ENCODE results near the gene MAST3. TPM values are rescaled to one million over a fixed set of nuclear protein-coding genes. Genes with fewer than 3 reads are reported as not detected.

The MAST3 gene
- total and polyA plus RNA-seq, 2 of the 8 experiments (the other 6 are each of a cell fraction or from before 2014, with no cell fraction given): 3.4 to 9.0 TPM

DNA sequence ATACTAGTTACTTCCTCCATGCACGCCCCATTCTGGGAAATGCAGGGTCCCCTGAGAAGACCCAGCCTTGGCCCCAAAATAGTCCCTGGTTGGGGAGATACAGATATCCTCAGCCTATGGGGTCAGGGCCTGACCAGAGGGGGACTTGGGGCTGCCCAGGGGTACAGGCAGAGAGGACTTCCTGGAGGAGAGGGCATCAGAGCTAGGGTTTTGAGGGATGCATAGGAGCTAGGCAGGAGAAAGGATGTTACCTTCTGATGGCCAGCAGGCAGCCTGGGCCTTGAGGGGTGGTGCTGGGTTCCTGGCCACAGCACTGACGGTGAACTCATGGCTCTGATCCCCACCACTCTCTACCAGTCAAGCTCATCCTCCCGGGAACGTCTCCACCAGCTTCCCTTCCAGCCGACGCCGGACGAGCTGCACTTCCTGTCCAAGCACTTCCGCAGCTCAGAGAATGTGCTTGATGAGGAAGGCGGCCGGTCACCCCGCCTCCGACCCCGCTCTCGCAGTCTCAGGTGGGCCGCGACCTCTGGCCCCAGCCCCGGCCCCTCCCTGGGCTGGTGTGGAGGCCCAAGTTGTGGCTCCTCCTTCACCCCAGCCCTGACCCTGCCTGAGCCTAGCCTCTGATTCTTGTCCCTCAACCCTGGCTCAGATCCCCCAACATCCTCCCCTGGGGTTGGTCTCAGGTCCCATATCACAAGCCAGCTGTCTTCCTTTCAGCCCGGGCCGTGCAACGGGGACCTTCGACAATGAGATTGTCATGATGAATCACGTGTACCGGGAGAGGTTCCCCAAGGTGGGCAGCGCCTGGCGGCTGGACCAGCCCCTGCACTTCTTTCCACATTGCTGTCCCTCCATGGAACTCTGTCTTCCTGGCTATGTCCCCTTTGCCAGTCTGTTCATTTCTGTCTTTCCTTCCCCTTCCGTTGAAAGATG lies 25.6 kb downstream of the MAST3 start:
- Histone ChIP-seq H2BK12ac (ENCODE audit: low read depth, low read length) (no peak overlapping the region), H2AFZ (ENCODE audit: low read length) (no peak overlapping the region), H3K23ac (ENCODE audit: insufficient read length) (no peak overlapping the region), H4K8ac (ENCODE audit: extremely low read depth, insufficient read depth, low read length) (no peak overlapping the region), H2BK5ac (ENCODE audit: low read depth, low read length) (no peak overlapping the region), H3K9ac (replicated peaks in 1 of 4; ENCODE audit: extremely low read depth in 1 of 4, low read depth in 3 of 4, low read length in 3 of 4) (no peak overlapping the region), H3K4ac (replicated peaks; ENCODE audit: insufficient read length, low read depth, low read length) (no peak overlapping the region), H2BK120ac (replicated peaks; ENCODE audit: low read depth, low read length) (no peak overlapping the region), H3K36me3 (ENCODE audit: control insufficient read depth in 2 of 4, insufficient read depth in 4 of 4, low read length in 3 of 4) (peaks cover 2 to 10% (median 5%) of the 10 kb centered on the region in 4 experiments; a peak in 5 of 8 replicates), H3K27me3 (replicated peaks in 1 of 4; ENCODE audit: control insufficient read depth in 3 of 4, extremely low read depth in 1 of 4, insufficient read depth in 3 of 4, low read length in 3 of 4) (peaks cover 0 to 3% (median 1%) of the 10 kb centered on the region in 4 experiments; a peak in 1 of 7 replicates), H3K79me2 (ENCODE audit: control insufficient read depth in 1 of 2, insufficient read depth in 2 of 2, low read length in 2 of 2) (peaks cover 0 to 5% of the 10 kb centered on the region in 2 experiments; a peak in 1 of 4 replicates), H3K4me2 (ENCODE audit: insufficient read depth in 1 of 2, low read depth in 2 of 2, low read length in 2 of 2) (no peak overlapping the region), H2BK20ac (ENCODE audit: low read length) (no peak overlapping the region), H3K9me3 (ENCODE audit: insufficient read depth in 2 of 2, low read depth in 1 of 2, low read length in 1 of 2) (no peaks in the 10 kb centered on the region), H2BK15ac (ENCODE audit: low read length) (no peak overlapping the region), H4K91ac (replicated peaks; ENCODE audit: insufficient read length, low read length) (no peak overlapping the region), H3K14ac (ENCODE audit: insufficient read length) (no peak overlapping the region), H3K27ac (ENCODE audit: low read depth, low read length) (no peak overlapping the region), H4K5ac (ENCODE audit: insufficient read length, low read depth, low read length) (no peak overlapping the region), H3K18ac (ENCODE audit: extremely low read depth, low read length) (no peak overlapping the region), H2AK5ac (ENCODE audit: low read depth, low read length) (no peak overlapping the region), H3K56ac (replicated peaks; ENCODE audit: insufficient read length, low read depth, low read length) (no peak overlapping the region), H3K23me2 (ENCODE audit: low read depth, low read length) (peaks cover 4% of the 10 kb centered on the region), H3K79me1 (ENCODE audit: low read depth, low read length) (peaks cover 7% of the 10 kb centered on the region; the same call in 1 of the 2 replicates), H3K4me1 (replicated peaks in 1 of 4; ENCODE audit: control insufficient read depth in 3 of 4, insufficient read depth in 4 of 4, low read length in 3 of 4) (peaks cover 0 to 16% (median 4%) of the 10 kb centered on the region in 4 experiments; a peak in 5 of 7 replicates), H3K4me3 (ENCODE audit: extremely low read depth in 1 of 4, insufficient read depth in 2 of 4, low read depth in 3 of 4, low read length in 4 of 4) (no peak overlapping the region), H4K20me1 (replicated peaks in 1 of 2; ENCODE audit: control insufficient read depth in 1 of 2, insufficient read depth in 2 of 2, low read length in 2 of 2) (peaks cover 0 to 10% of the 10 kb centered on the region in 2 experiments)
- FAIRE-seq: no peak
- 95% methylated on average over 19 of the region's 27 CpGs; no CpG with 5 or more reads in 1 of the 2 experiments for WGBS, 2 experiments (ENCODE audit: extremely low coverage in 1 of 2, insufficient coverage in 1 of 2, insufficient read length in 1 of 2, insufficient replicate concordance in 2 of 2, low coverage in 1 of 2, low lambda C conversion rate in 2 of 2, missing lambda C conversion rate in 1 of 2)
- POLR2A ChIA-PET (ENCODE audit: partially characterized antibody): interaction anchor here (1.0 to 1.2 kb wide), 2 partner anchors 32 to 37 kb away, joined by 3 read pairs; no protein-coding TSS in a partner anchor
- no peak for DNase-seq (ENCODE audit: low read depth in 1 of 2, low spot score in 2 of 2)
- CTCF ChIA-PET (ENCODE audit: partially characterized antibody): interaction anchor here (0.5 to 1.7 kb wide), 6 partner anchors 10 to 76 kb away, joined by 3 to 6 read pairs (median 5); no protein-coding TSS in a partner anchor
- no peak for TF ChIP-seq CHD2 (IDR thresholded peaks at IDR 0.05; ENCODE audit: low read length)
- TF ChIP-seq CTBP2 (IDR thresholded peaks at IDR 0.05; ENCODE audit: borderline replicate concordance, insufficient read depth, insufficient read length, low read length): no peak
- TF ChIP-seq JUND (IDR thresholded peaks at IDR 0.05; ENCODE audit: low read length): no peak
- no peak for TF ChIP-seq ATF3 (IDR thresholded peaks at IDR 0.05; ENCODE audit: insufficient read depth, low read depth, low read length)
- TF ChIP-seq GABPA (IDR thresholded peaks at IDR 0.05; ENCODE audit: borderline replicate concordance, insufficient read depth, low read length): no peak
- no peak for TF ChIP-seq ZNF274 (IDR thresholded peaks at IDR 0.05; ENCODE audit: borderline replicate concordance, extremely low read depth, low read length)
- TF ChIP-seq POLR2AphosphoS5 (IDR thresholded peaks at IDR 0.05; ENCODE audit: low read depth, low read length): no peak
- TF ChIP-seq, protein P1, sequence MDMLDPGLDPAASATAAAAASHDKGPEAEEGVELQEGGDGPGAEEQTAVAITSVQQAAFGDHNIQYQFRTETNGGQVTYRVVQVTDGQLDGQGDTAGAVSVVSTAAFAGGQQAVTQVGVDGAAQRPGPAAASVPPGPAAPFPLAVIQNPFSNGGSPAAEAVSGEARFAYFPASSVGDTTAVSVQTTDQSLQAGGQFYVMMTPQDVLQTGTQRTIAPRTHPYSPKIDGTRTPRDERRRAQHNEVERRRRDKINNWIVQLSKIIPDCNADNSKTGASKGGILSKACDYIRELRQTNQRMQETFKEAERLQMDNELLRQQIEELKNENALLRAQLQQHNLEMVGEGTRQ (IDR thresholded peaks at IDR 0.05; ENCODE audit: low read length): no peak
- no peak for TF ChIP-seq FOSL1 (IDR thresholded peaks at IDR 0.05; ENCODE audit: insufficient read depth, low read depth, low read length)

Data from H1 (cell line).